MM.1S (cell line): Measurements from ENCODE around the gene TTC7B.

ENCODE experiments used
- DNase-seq: peaks from one replicate; pipeline ENCODE4 v3.0.0-alpha.2; 2015
- H2AFZ ChIP-seq: fragments of 300-600 bp; sonication (generic); 2 replicates; pipeline ENCODE4 v1.6.0; 2016; ENCODE audit warnings: antibody characterized with exemption, low read length
- H3F3A ChIP-seq: fragments of 300-600 bp; sonication (generic); 2 replicates; pipeline ENCODE4 v1.6.1; 2016; ENCODE audit warnings: mild to moderate bottlenecking, antibody characterized with exemption, low read length, moderate library complexity, mixed read lengths; ENCODE audit not compliant: insufficient read depth
- H3K27ac ChIP-seq: fragments of 300-600 bp; sonication (generic); 2 replicates; pipeline ENCODE4 v1.5.1; 2016; ENCODE audit warnings: mild to moderate bottlenecking, low read length
- H3K27me3 ChIP-seq: fragments of 300-600 bp; sonication (generic); replicated peaks from 2 replicates; pipeline ENCODE4 v1.6.0; 2016; ENCODE audit warnings: low read length; ENCODE audit not compliant: insufficient read depth
- H3K36me3 ChIP-seq: fragments of 300-600 bp; sonication (generic); replicated peaks from 2 replicates; pipeline ENCODE4 v1.6.1; 2016; ENCODE audit warnings: mild to moderate bottlenecking, low read length, mixed read lengths; ENCODE audit not compliant: insufficient read depth
- H3K4me1 ChIP-seq: fragments of 300-600 bp; sonication (generic); 2 replicates; pipeline ENCODE4 v1.6.1; 2016; ENCODE audit warnings: low read length, mixed read lengths
- H3K4me2 ChIP-seq: fragments of 300-600 bp; sonication (generic); 2 replicates; pipeline ENCODE4 v1.6.0; 2016; ENCODE audit warnings: low read depth, low read length
- H3K4me3 ChIP-seq: fragments of 300-600 bp; sonication (generic); 2 replicates; pipeline ENCODE4 v1.5.1; 2016; ENCODE audit warnings: low read length, mixed read lengths
- H3K79me2 ChIP-seq: fragments of 300-600 bp; sonication (generic); 2 replicates; pipeline ENCODE4 v1.6.1; 2016; ENCODE audit warnings: mixed run types, low read length, mixed read lengths
- H3K9ac ChIP-seq: fragments of 300-600 bp; sonication (generic); 2 replicates; pipeline ENCODE4 v1.6.1; 2016; ENCODE audit warnings: low read length, mixed read lengths
- H3K9me2 ChIP-seq: fragments of 300-600 bp; sonication (generic); replicated peaks from 2 replicates; pipeline ENCODE4 v1.6.1; 2016; ENCODE audit warnings: mild to moderate bottlenecking, low read length, mixed read lengths; ENCODE audit not compliant: insufficient read depth
- H3K9me3 ChIP-seq: fragments of 300-600 bp; sonication (generic); replicated peaks from 2 replicates; pipeline ENCODE4 v1.6.1; 2016; ENCODE audit warnings: mild to moderate bottlenecking, low read length, mixed read lengths; ENCODE audit not compliant: insufficient read depth
- H4K20me1 ChIP-seq: fragments of 300-600 bp; sonication (generic); 2 replicates; pipeline ENCODE4 v1.6.1; 2016; ENCODE audit warnings: mild to moderate bottlenecking, low read length, moderate library complexity, mixed read lengths; ENCODE audit not compliant: insufficient read depth
- EZH2 ChIP-seq: fragments of 300-600 bp; sonication (generic); optimal IDR thresholded peaks from 2 replicates; pipeline ENCODE3; 2017; ENCODE audit warnings: low read depth, mild to moderate bottlenecking, antibody characterized with exemption, low read length, mixed read lengths
- EZH2phosphoT487 ChIP-seq: fragments of 300-600 bp; sonication (generic); IDR thresholded peaks from 2 replicates; pipeline ENCODE4 v1.6.1; 2018; ENCODE audit warnings: antibody characterized with exemption, low read length
- TF ChIP-seq, protein P1 (sequence below): fragments of 300-600 bp; sonication (generic); IDR thresholded peaks from 2 replicates; pipeline ENCODE4 v1.5.1; 2016; ENCODE audit warnings: antibody characterized with exemption, low read length, mixed read lengths

TTC7B gene

DNA sequence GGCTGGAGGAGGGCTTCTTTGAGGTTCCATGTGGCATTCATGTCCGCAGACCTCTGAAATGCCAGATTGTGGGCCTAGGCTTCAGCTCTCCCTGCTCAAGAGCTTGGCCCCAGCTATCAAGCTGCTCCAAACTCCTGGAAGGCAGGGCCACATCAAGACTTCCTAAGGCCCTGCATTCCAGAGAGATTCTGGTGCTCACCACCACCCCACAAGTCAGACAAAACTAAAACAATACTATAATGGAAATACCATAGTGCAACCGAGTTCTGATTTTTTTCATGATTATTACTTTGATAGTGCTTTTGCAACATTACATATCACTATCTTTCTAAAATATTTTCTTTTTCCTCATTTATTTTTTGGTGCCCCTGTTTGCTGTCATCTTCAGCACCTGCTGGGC is 333.1 kb downstream of the TTC7B start:
- no peak overlapping the region for H3K4me3 ChIP-seq
- no peak overlapping the region for H3K9ac ChIP-seq
- no peaks in the 10 kb centered on the region for H4K20me1 ChIP-seq
- TF ChIP-seq EZH2 (no peak), EZH2phosphoT487 (no peak)
- TF ChIP-seq, protein P1, sequence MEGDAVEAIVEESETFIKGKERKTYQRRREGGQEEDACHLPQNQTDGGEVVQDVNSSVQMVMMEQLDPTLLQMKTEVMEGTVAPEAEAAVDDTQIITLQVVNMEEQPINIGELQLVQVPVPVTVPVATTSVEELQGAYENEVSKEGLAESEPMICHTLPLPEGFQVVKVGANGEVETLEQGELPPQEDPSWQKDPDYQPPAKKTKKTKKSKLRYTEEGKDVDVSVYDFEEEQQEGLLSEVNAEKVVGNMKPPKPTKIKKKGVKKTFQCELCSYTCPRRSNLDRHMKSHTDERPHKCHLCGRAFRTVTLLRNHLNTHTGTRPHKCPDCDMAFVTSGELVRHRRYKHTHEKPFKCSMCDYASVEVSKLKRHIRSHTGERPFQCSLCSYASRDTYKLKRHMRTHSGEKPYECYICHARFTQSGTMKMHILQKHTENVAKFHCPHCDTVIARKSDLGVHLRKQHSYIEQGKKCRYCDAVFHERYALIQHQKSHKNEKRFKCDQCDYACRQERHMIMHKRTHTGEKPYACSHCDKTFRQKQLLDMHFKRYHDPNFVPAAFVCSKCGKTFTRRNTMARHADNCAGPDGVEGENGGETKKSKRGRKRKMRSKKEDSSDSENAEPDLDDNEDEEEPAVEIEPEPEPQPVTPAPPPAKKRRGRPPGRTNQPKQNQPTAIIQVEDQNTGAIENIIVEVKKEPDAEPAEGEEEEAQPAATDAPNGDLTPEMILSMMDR, result no peak
- H3K4me1 ChIP-seq, result no peaks in the 10 kb centered on the region
- H3F3A ChIP-seq, result no peaks in the 10 kb centered on the region
- H3K9me3 ChIP-seq, result no peaks in the 10 kb centered on the region
- H3K4me2 ChIP-seq, result no peak overlapping the region
- no peak for DNase-seq
- no peak overlapping the region for H2AFZ ChIP-seq
- no peaks in the 10 kb centered on the region for H3K36me3 ChIP-seq
- H3K27me3 ChIP-seq, result no peaks in the 10 kb centered on the region
- H3K27ac ChIP-seq, result no peak overlapping the region
- no peaks in the 10 kb centered on the region for H3K79me2 ChIP-seq
- no peaks in the 10 kb centered on the region for H3K9me2 ChIP-seq

GRCh38 chr14:90475298-90475697 is 340.9 kb downstream of the TTC7B start:
- H3K4me1 ChIP-seq, result no peaks in the 10 kb centered on the region
- no peaks in the 10 kb centered on the region for H3K9me3 ChIP-seq
- H3F3A ChIP-seq, result no peaks in the 10 kb centered on the region
- DNase-seq, result no peak
- H3K27me3 ChIP-seq, result no peaks in the 10 kb centered on the region
- H3K36me3 ChIP-seq, result no peaks in the 10 kb centered on the region
- no peaks in the 10 kb centered on the region for H3K79me2 ChIP-seq
- H3K9ac ChIP-seq, result no peak overlapping the region
- no peaks in the 10 kb centered on the region for H4K20me1 ChIP-seq
- no peaks in the 10 kb centered on the region for H3K9me2 ChIP-seq
- H3K4me2 ChIP-seq, result no peak overlapping the region
- no peak overlapping the region for H3K27ac ChIP-seq
- no peak overlapping the region for H3K4me3 ChIP-seq
- no peak overlapping the region for H2AFZ ChIP-seq
- TF ChIP-seq EZH2phosphoT487 (no peak), EZH2 (no peak)
- TF ChIP-seq, protein P1, result no peak
